Skeletal muscle cell (primary cell): Measurements from ENCODE around the gene MUC12.

ENCODE experiments used
- DNase-seq: peaks from one replicate; pipeline ENCODE4 v3.0.0-alpha.2; 2010; ENCODE audit warnings: low read depth
- H3K4me3 ChIP-seq: 2 replicates; pipeline ENCODE4 v1.5.1; 2011; ENCODE audit warnings: low read depth, mild to moderate bottlenecking, control low read depth, low read length, moderate library complexity

Gene MUC12

GRCh38 chr7:100957832-100958421, 11.4 kb upstream of the MUC12 start:
- no peak for DNase-seq
- no peak overlapping the region for H3K4me3 ChIP-seq

GRCh38 chr7:100959894-100960293, 9.5 kb upstream of the MUC12 start:
- H3K4me3 ChIP-seq, result no peak overlapping the region
- no peak for DNase-seq

- H3K4me3 ChIP-seq, result no peak overlapping the region
- no peak for DNase-seq
Observed at GRCh38 chr7:100962537-100962936, 6.8 kb upstream of the MUC12 start.

GRCh38 chr7:100963386-100963785, 6.0 kb upstream of the MUC12 start:
- DNase-seq, result no peak
- H3K4me3 ChIP-seq, result no peak overlapping the region

- DNase-seq, result no peak
Observed at GRCh38 chr7:100963874-100964273, 5.5 kb upstream of the MUC12 start.

GRCh38 chr7:100964630-100965029, 4.7 kb upstream of the MUC12 start:
- H3K4me3 ChIP-seq, result no peak overlapping the region
- DNase-seq, result no peak

More at GRCh38 chr7:100963874-100964273, 5.5 kb upstream of the MUC12 start:
- H3K4me3 ChIP-seq, result no peak overlapping the region

GRCh38 chr7:100965045-100965722, 4.2 kb upstream of the MUC12 start:
- no peak for DNase-seq
- H3K4me3 ChIP-seq, result no peak overlapping the region

- H3K4me3 ChIP-seq, result peak overlapping the region; percentile 2
Observed at GRCh38 chr7:100965723-100966541, 3.4 kb upstream of the MUC12 start.

GRCh38 chr7:100966542-100967291, 2.6 kb upstream of the MUC12 start:
- no peak overlapping the region for H3K4me3 ChIP-seq
- no peak for DNase-seq

More at GRCh38 chr7:100965723-100966541, 3.4 kb upstream of the MUC12 start:
- DNase-seq, result no peak

- DNase-seq, result no peak
- H3K4me3 ChIP-seq, result no peak overlapping the region
Observed at GRCh38 chr7:100967292-100967863, 2.0 kb upstream of the MUC12 start.

GRCh38 chr7:100968031-100968430, 1.3 kb upstream of the MUC12 start:
- no peak for DNase-seq
- H3K4me3 ChIP-seq, result no peak overlapping the region

GRCh38 chr7:100968650-100969049, 715 bp upstream of the MUC12 start:
- no peak overlapping the region for H3K4me3 ChIP-seq
- DNase-seq, result no peak

- no peak for DNase-seq
- no peak overlapping the region for H3K4me3 ChIP-seq
Observed at GRCh38 chr7:100971111-100972001, 2.0 kb downstream of the MUC12 start.

- no peak overlapping the region for H3K4me3 ChIP-seq
- DNase-seq, result no peak
Observed at GRCh38 chr7:100972002-100972347, 2.6 kb downstream of the MUC12 start.

GRCh38 chr7:100974021-100974420, 4.7 kb downstream of the MUC12 start:
- DNase-seq, result no peak
- no peak overlapping the region for H3K4me3 ChIP-seq

- no peak overlapping the region for H3K4me3 ChIP-seq
- no peak for DNase-seq
Observed at GRCh38 chr7:100975371-100975821, 6.0 kb downstream of the MUC12 start.

GRCh38 chr7:100978300-100978699, 8.9 kb downstream of the MUC12 start:
- no peak overlapping the region for H3K4me3 ChIP-seq
- DNase-seq, result no peak

- peak; percentile 4 for DNase-seq
- H3K4me3 ChIP-seq, result no peak overlapping the region
Observed at GRCh38 chr7:100983451-100984187, 14.3 kb downstream of the MUC12 start.
